GM23338 (cell line): ENCODE measurements around the gene NBAS. TPM values are rescaled to one million over a fixed set of nuclear protein-coding genes. Genes with fewer than 3 reads are reported as not detected.

Experiments
- ATAC-seq: fragments of 200-7000 bp; cut with Tn5 transposase; 3 replicates; pipeline ENCODE4 v1.9.1; 2020
- DNase-seq: peaks from one replicate; pipeline ENCODE4 v3.0.0-alpha.2; 2015; ENCODE audit warnings: low spot score
- H2AFZ ChIP-seq: fragments of 200-600 bp; sonication (generic); 2 replicates; pipeline ENCODE4 v1.8.0; 2016; ENCODE audit warnings: antibody characterized with exemption, mild to moderate bottlenecking, moderate library complexity
- H3F3A ChIP-seq: fragments of 200-600 bp; sonication (generic); replicated peaks from 2 replicates; pipeline ENCODE4 v1.8.0; 2017; ENCODE audit warnings: antibody characterized with exemption, mixed run types, low read depth
- H3K27ac ChIP-seq: fragments of 200-600 bp; sonication (generic); 2 replicates; pipeline ENCODE4 v1.6.1; 2016; ENCODE audit warnings: low read depth
- H3K27me3 ChIP-seq: fragments of 200-600 bp; sonication (generic); 2 replicates; pipeline ENCODE4 v1.8.0; 2016; ENCODE audit warnings: mild to moderate bottlenecking, mixed run types, moderate library complexity; ENCODE audit not compliant: insufficient read depth
- H3K36me3 ChIP-seq: fragments of 200-600 bp; sonication (generic); 2 replicates; pipeline ENCODE4 v1.8.0; 2016; ENCODE audit warnings: mild to moderate bottlenecking; ENCODE audit not compliant: insufficient read depth
- H3K4me1 ChIP-seq: fragments of 200-600 bp; sonication (generic); 2 replicates; pipeline ENCODE4 v1.8.0; 2016; ENCODE audit warnings: mild to moderate bottlenecking, moderate library complexity; ENCODE audit not compliant: insufficient read depth
- H3K4me2 ChIP-seq: fragments of 200-600 bp; sonication (generic); 2 replicates; pipeline ENCODE4 v1.7.1; 2017; ENCODE audit warnings: mixed run types
- H3K4me3 ChIP-seq: fragments of 200-600 bp; sonication (generic); 2 replicates; pipeline ENCODE4 v1.6.1; 2016; ENCODE audit warnings: mixed run types
- H3K79me2 ChIP-seq: fragments of 200-600 bp; sonication (generic); replicated peaks from 2 replicates; pipeline ENCODE4 v1.8.0; 2017; ENCODE audit warnings: mild to moderate bottlenecking; ENCODE audit not compliant: insufficient read depth
- H3K9me2 ChIP-seq: fragments of 200-600 bp; sonication (generic); 2 replicates; pipeline ENCODE4 v1.8.0; 2017; ENCODE audit not compliant: insufficient read depth
- H4K20me1 ChIP-seq: fragments of 200-600 bp; sonication (generic); replicated peaks from 2 replicates; pipeline ENCODE4 v1.8.0; 2017; ENCODE audit warnings: mild to moderate bottlenecking; ENCODE audit not compliant: insufficient read depth
- H3K27ac Mint-ChIP-seq: 2 replicates; pipeline ENCODE4 v1.8.0; 2020; ENCODE audit warnings: inconsistent platforms, mild to moderate bottlenecking, moderate library complexity, mixed read lengths
- H3K27me3 Mint-ChIP-seq: 3 replicates; pipeline ENCODE4 v1.8.0; 2022; ENCODE audit warnings: low read depth, mild to moderate bottlenecking, moderate library complexity, mixed read lengths, inconsistent platforms; ENCODE audit not compliant: insufficient read depth, poor library complexity
- H3K36me3 Mint-ChIP-seq: 3 replicates; pipeline ENCODE4 v1.8.0; 2021; ENCODE audit warnings: low read depth, mild to moderate bottlenecking, inconsistent platforms, moderate library complexity, mixed read lengths
- H3K4me1 Mint-ChIP-seq: 3 replicates; pipeline ENCODE4 v1.8.0; 2020; ENCODE audit warnings: mild to moderate bottlenecking, inconsistent platforms, mixed read lengths
- H3K4me3 Mint-ChIP-seq: 3 replicates; pipeline ENCODE4 v1.8.0; 2021; ENCODE audit warnings: moderate library complexity, mild to moderate bottlenecking, inconsistent platforms, mixed read lengths
- H3K9me3 Mint-ChIP-seq: 3 replicates; pipeline ENCODE4 v1.8.0; 2020; ENCODE audit warnings: moderate library complexity, mild to moderate bottlenecking, inconsistent platforms, mixed read lengths
- ETS1 ChIP-seq: IDR thresholded peaks from 2 replicates; pipeline ENCODE4 v1.6.1; 2016; ENCODE audit warnings: antibody characterized with exemption
- EZH2phosphoT487 ChIP-seq: fragments of 200-600 bp; sonication (generic); IDR thresholded peaks from one replicate; pipeline ENCODE4 v1.8.1; 2018; ENCODE audit warnings: antibody characterized with exemption; ENCODE audit not compliant: unreplicated experiment
- JUNB ChIP-seq: IDR thresholded peaks from one replicate; pipeline ENCODE4 v1.6.1; 2016; ENCODE audit warnings: antibody characterized with exemption; ENCODE audit not compliant: unreplicated experiment
- NANOG ChIP-seq: IDR thresholded peaks from 2 replicates; pipeline ENCODE4 v1.6.1; 2016; ENCODE audit warnings: antibody characterized with exemption, borderline replicate concordance
- POLR2AphosphoS5 ChIP-seq: IDR thresholded peaks from 2 replicates; pipeline ENCODE4 v1.6.1; 2016; ENCODE audit warnings: antibody characterized with exemption, low read depth
- REST ChIP-seq: IDR thresholded peaks from one replicate; pipeline ENCODE4 v1.6.1; 2018; ENCODE audit warnings: antibody characterized with exemption; ENCODE audit not compliant: unreplicated experiment
- STAT1 ChIP-seq: IDR thresholded peaks from one replicate; pipeline ENCODE4 v1.6.1; 2016; ENCODE audit warnings: antibody characterized with exemption; ENCODE audit not compliant: unreplicated experiment
- ZNF114 ChIP-seq: fragments of 250-450 bp; sonication (Bioruptor Pico); IDR thresholded peaks from 2 replicates; pipeline ENCODE4 v1.5.0; 2020; ENCODE audit warnings: mild to moderate bottlenecking, moderate library complexity
- ZNF331 ChIP-seq: fragments of 250-450 bp; sonication (Bioruptor Pico); IDR thresholded peaks from 2 replicates; pipeline ENCODE4 v1.5.0; 2020; ENCODE audit warnings: low read depth, mild to moderate bottlenecking, moderate library complexity
- ZNF462 ChIP-seq: fragments of 250-450 bp; sonication (Bioruptor Pico); IDR thresholded peaks from 2 replicates; pipeline ENCODE4 v1.5.0; 2020; ENCODE audit warnings: mild to moderate bottlenecking, moderate library complexity
- polyA plus RNA-seq: library from polyadenylated mRNA; unstranded; fragments of >200 nt; fragmentation: Nextera tagmentation; extraction: Ambion mirVana; gene quantifications from 2 replicates; pipeline ENCODE4 v1.2.1, GENCODE V29; 2016
- total RNA-seq: library from RNA; depleted of rRNA; stranded (reverse); fragments of >200 nt; shearing (Covaris generic); gene quantifications from 2 replicates; pipeline ENCODE4 v1.2.3, GENCODE V29; 2014

Gene NBAS
- total and polyA plus RNA-seq, 2 experiments from 2014 or later: 24.8 to 38.9 TPM

- Mint-ChIP-seq H3K27me3 (peaks cover 4% of the 10 kb centered on the region), H3K36me3 (no peaks in the 10 kb centered on the region), H3K4me3 (no peak overlapping the region), H3K9me3 (no peaks in the 10 kb centered on the region), H3K4me1 (peaks cover 5% of the 10 kb centered on the region; the same call in 2 of the 3 replicates), H3K27ac (no peak overlapping the region)
- no peaks in the 10 kb centered on the region for H3F3A ChIP-seq
- H3K79me2 ChIP-seq: no peaks in the 10 kb centered on the region
- TF ChIP-seq REST: no peak
- TF ChIP-seq ETS1: no peak
- no peak for TF ChIP-seq STAT1
- no peak for TF ChIP-seq EZH2phosphoT487
- TF ChIP-seq ZNF331 (CRISPR knock-in tag): no peak
- TF ChIP-seq ZNF462: no peak
- no peak for TF ChIP-seq JUNB
- no peak for TF ChIP-seq NANOG
- TF ChIP-seq ZNF114 (CRISPR knock-in tag): no peak
- no peak for TF ChIP-seq POLR2AphosphoS5
- no peaks in the 10 kb centered on the region for H4K20me1 ChIP-seq
- no peak overlapping the region for H3K27ac ChIP-seq
- no peak overlapping the region for H2AFZ ChIP-seq
- H3K4me1 ChIP-seq: no peaks in the 10 kb centered on the region
- DNase-seq: no peak
- no peaks in the 10 kb centered on the region for H3K36me3 ChIP-seq
- no peak overlapping the region for H3K4me2 ChIP-seq
- H3K9me2 ChIP-seq: no peaks in the 10 kb centered on the region
- H3K27me3 ChIP-seq: no peaks in the 10 kb centered on the region
- ATAC-seq: no peak
- no peak overlapping the region for H3K4me3 ChIP-seq
Measured at GRCh38 chr2:15415748-15416147, 145.4 kb downstream of the NBAS start.
